Measurements from ENCODE around the gene ACAN.

DNA sequence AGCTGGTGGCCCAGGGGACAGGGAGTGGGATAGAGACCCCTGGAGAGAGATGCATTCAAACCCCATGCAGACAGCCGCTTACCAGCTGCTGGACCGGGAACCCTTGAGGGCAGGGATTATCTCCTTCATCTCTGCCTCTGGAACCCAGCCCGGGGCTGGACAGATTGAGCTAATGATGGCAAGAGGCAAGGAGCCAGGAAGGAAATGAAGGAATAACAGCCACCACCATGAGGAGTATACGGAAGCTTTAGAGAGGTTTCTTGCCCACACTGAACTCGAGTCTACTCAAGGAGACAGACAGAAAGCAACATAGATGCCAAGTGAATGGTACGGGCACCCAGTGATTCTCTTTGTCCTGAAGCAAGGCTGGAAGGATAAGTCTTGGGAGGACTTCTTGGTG lies 68.9 kb downstream of the ACAN start:
- TF ChIP-seq, protein P1, sequence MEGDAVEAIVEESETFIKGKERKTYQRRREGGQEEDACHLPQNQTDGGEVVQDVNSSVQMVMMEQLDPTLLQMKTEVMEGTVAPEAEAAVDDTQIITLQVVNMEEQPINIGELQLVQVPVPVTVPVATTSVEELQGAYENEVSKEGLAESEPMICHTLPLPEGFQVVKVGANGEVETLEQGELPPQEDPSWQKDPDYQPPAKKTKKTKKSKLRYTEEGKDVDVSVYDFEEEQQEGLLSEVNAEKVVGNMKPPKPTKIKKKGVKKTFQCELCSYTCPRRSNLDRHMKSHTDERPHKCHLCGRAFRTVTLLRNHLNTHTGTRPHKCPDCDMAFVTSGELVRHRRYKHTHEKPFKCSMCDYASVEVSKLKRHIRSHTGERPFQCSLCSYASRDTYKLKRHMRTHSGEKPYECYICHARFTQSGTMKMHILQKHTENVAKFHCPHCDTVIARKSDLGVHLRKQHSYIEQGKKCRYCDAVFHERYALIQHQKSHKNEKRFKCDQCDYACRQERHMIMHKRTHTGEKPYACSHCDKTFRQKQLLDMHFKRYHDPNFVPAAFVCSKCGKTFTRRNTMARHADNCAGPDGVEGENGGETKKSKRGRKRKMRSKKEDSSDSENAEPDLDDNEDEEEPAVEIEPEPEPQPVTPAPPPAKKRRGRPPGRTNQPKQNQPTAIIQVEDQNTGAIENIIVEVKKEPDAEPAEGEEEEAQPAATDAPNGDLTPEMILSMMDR (conservative IDR thresholded peaks at IDR 0.05; ENCODE audit: low read depth, low read length) = no peak
- no peak for TF ChIP-seq EZH2 (IDR thresholded peaks at IDR 0.05; ENCODE audit: borderline replicate concordance, low read depth, low read length, poor library complexity, severe bottlenecking)
